Mesenchymal stem cell (in vitro differentiated cells and primary cell): ENCODE results near the gene MKLN1.

Experiments
- DNase-seq: peaks from one replicate; pipeline ENCODE4 v3.0.0-alpha.2; 2013
- H2AFZ ChIP-seq: one replicate; pipeline ENCODE4 v1.6.1; 2013; ENCODE audit warnings: low read depth, mild to moderate bottlenecking, control low read depth, inconsistent platforms, low read length, moderate library complexity
- H2AK5ac ChIP-seq: 2 replicates; pipeline ENCODE4 v1.6.1; 2013; ENCODE audit warnings: low read length, moderate library complexity, mild to moderate bottlenecking, inconsistent platforms; ENCODE audit not compliant: severe bottlenecking
- H2BK120ac ChIP-seq: one replicate; pipeline ENCODE4 v1.6.1; 2013; ENCODE audit warnings: low read depth, mild to moderate bottlenecking, inconsistent platforms, low read length, moderate library complexity
- H2BK12ac ChIP-seq, 2 experiments: one replicate each; pipeline ENCODE4 v1.6.1; 2013; ENCODE audit warnings: inconsistent platforms in 2 of 2, low read length in 2 of 2, mild to moderate bottlenecking in 2 of 2, moderate library complexity in 2 of 2, control low read depth in 1 of 2
- H2BK15ac ChIP-seq: one replicate; pipeline ENCODE4 v1.6.1; 2013; ENCODE audit warnings: mild to moderate bottlenecking, low read depth, inconsistent platforms; ENCODE audit not compliant: poor library complexity, severe bottlenecking
- H2BK5ac ChIP-seq: 2 replicates; pipeline ENCODE4 v1.6.1; 2013; ENCODE audit warnings: low read depth, mild to moderate bottlenecking, low read length, control low read depth, inconsistent platforms; ENCODE audit not compliant: poor library complexity, severe bottlenecking
- H3K14ac ChIP-seq, 2 experiments: one replicate each; pipeline ENCODE4 v1.6.1; 2013; ENCODE audit warnings: inconsistent platforms in 2 of 2, low read length in 2 of 2, control low read depth in 1 of 2, mild to moderate bottlenecking in 1 of 2, moderate library complexity in 1 of 2
- H3K18ac ChIP-seq, 2 experiments: one replicate each; pipeline ENCODE4 v1.6.1; 2013; ENCODE audit warnings: inconsistent platforms in 2 of 2, low read length in 2 of 2, control low read depth in 1 of 2, low read depth in 1 of 2, mild to moderate bottlenecking in 1 of 2
- H3K23ac ChIP-seq, 2 experiments: one replicate each; pipeline ENCODE4 v1.6.1; 2013; ENCODE audit warnings: inconsistent platforms in 2 of 2, low read length in 2 of 2, mild to moderate bottlenecking in 2 of 2, moderate library complexity in 2 of 2, control low read depth in 1 of 2
- H3K27ac ChIP-seq: 2 replicates; pipeline ENCODE4 v1.5.1; 2013; ENCODE audit warnings: mild to moderate bottlenecking, moderate library complexity, low read length, control low read depth, inconsistent platforms; ENCODE audit not compliant: poor library complexity, severe bottlenecking
- H3K27me3 ChIP-seq, 2 experiments: 2 replicates each; pipeline versions ENCODE4 v1.6.1 to v1.7.0; 2013; ENCODE audit warnings: low read length in 2 of 2, mild to moderate bottlenecking in 2 of 2, moderate library complexity in 2 of 2, control low read depth in 1 of 2, inconsistent platforms in 1 of 2; ENCODE audit not compliant: control insufficient read depth in 1 of 2, insufficient read depth in 1 of 2
- H3K36me3 ChIP-seq, 2 experiments: 2 replicates each; pipeline versions ENCODE4 v1.6.1 to v1.7.0; 2013; ENCODE audit warnings: low read length in 2 of 2, control low read depth in 1 of 2, inconsistent platforms in 1 of 2, low read depth in 1 of 2, mild to moderate bottlenecking in 1 of 2; ENCODE audit not compliant: insufficient read depth in 2 of 2, control insufficient read depth in 1 of 2
- H3K4ac ChIP-seq, 2 experiments: one replicate each; pipeline ENCODE4 v1.6.1; 2013; ENCODE audit warnings: inconsistent platforms in 2 of 2, low read length in 2 of 2, mild to moderate bottlenecking in 2 of 2, moderate library complexity in 2 of 2, control low read depth in 1 of 2, low read depth in 1 of 2
- H3K4me1 ChIP-seq: 2 replicates; pipeline ENCODE4 v1.6.1; 2013; ENCODE audit warnings: low read depth, low read length, control low read depth; ENCODE audit not compliant: control insufficient read depth, insufficient read depth
- H3K4me2 ChIP-seq: 2 replicates; pipeline ENCODE4 v1.6.1; 2013; ENCODE audit warnings: low read length, mild to moderate bottlenecking, inconsistent platforms; ENCODE audit not compliant: poor library complexity, severe bottlenecking
- H3K4me3 ChIP-seq, 2 experiments: 2 replicates each; pipeline versions ENCODE4 v1.5.1 to v1.7.0; 2013; ENCODE audit warnings: low read length in 2 of 2, mild to moderate bottlenecking in 2 of 2, control low read depth in 1 of 2, low read depth in 1 of 2; ENCODE audit not compliant: insufficient read depth in 1 of 2
- H3K79me1 ChIP-seq: replicated peaks from 2 replicates; pipeline ENCODE4 v1.6.1; 2013; ENCODE audit warnings: mild to moderate bottlenecking, control low read depth, low read length, inconsistent platforms; ENCODE audit not compliant: poor library complexity, severe bottlenecking
- H3K9ac ChIP-seq: 2 replicates; pipeline ENCODE4 v1.7.0; 2013; ENCODE audit warnings: mild to moderate bottlenecking, low read length, moderate library complexity
- H3K9me3 ChIP-seq: 2 replicates; pipeline ENCODE4 v1.7.0; 2013; ENCODE audit warnings: mild to moderate bottlenecking, low read length; ENCODE audit not compliant: control insufficient read depth
- H4K8ac ChIP-seq: one replicate; pipeline ENCODE4 v1.6.1; 2013; ENCODE audit warnings: inconsistent platforms, mild to moderate bottlenecking, low read length, moderate library complexity
- H4K91ac ChIP-seq: one replicate; pipeline ENCODE4 v1.6.1; 2013; ENCODE audit warnings: mild to moderate bottlenecking, low read length, inconsistent platforms
- WGBS: methylation state at CpG from one replicate; pipeline ENCODE4 v1.1.7; 2013; ENCODE audit warnings: mixed read lengths; 5-methylcytosine and 5-hydroxymethylcytosine counted together

Gene MKLN1

GRCh38 chr7:131443496-131443895, 115.8 kb downstream of the MKLN1 start:
- Histone ChIP-seq H3K36me3 (peaks cover 6 to 90% of the 10 kb centered on the region in 2 experiments), H2BK5ac (no peak overlapping the region), H3K23ac (no peak overlapping the region), H3K9me3 (peaks cover 15% of the 10 kb centered on the region), H3K27ac (no peak overlapping the region), H4K8ac (no peak overlapping the region), H3K4me3 (no peak overlapping the region), H3K4me1 (no peaks in the 10 kb centered on the region), H2AK5ac (no peak overlapping the region), H3K27me3 (no peaks in the 10 kb centered on the region), H3K18ac (no peak overlapping the region), H2AFZ (no peak overlapping the region), H3K79me1 (peaks cover 14% of the 10 kb centered on the region), H3K4ac (no peak overlapping the region), H2BK15ac (no peak overlapping the region), H2BK120ac (no peak overlapping the region), H3K14ac (no peak overlapping the region), H2BK12ac (no peak overlapping the region), H3K9ac (no peak overlapping the region), H3K4me2 (no peak overlapping the region), H4K91ac (no peak overlapping the region)
- WGBS, result 96% methylated on average over 5 of the region's 5 CpGs
- peak; percentile 20 for DNase-seq

- no peak for DNase-seq
- Histone ChIP-seq H3K4ac (no peak overlapping the region), H4K8ac (no peak overlapping the region), H2BK12ac (no peak overlapping the region), H3K4me1 (no peaks in the 10 kb centered on the region), H3K14ac (no peak overlapping the region), H3K27ac (no peak overlapping the region), H3K27me3 (no peaks in the 10 kb centered on the region), H4K91ac (no peak overlapping the region), H2BK5ac (no peak overlapping the region), H2AK5ac (no peak overlapping the region), H3K4me2 (no peak overlapping the region), H3K18ac (no peak overlapping the region), H3K23ac (no peak overlapping the region), H3K79me1 (peaks cover 14% of the 10 kb centered on the region), H2BK15ac (no peak overlapping the region), H3K36me3 (peaks cover 6 to 90% of the 10 kb centered on the region in 2 experiments), H2AFZ (no peak overlapping the region), H3K9me3 (peaks cover 15% of the 10 kb centered on the region), H2BK120ac (no peak overlapping the region), H3K9ac (no peak overlapping the region), H3K4me3 (no peak overlapping the region)
- no CpG with 5 or more reads among the region's 1 CpG for whole genome bisulfite sequencing
These were observed 117.0 kb downstream of the MKLN1 start for GRCh38 chr7:131444683-131445082.

- H4K91ac ChIP-seq, result no peak overlapping the region
- H2BK12ac ChIP-seq, result no peak overlapping the region
- no peaks in the 10 kb centered on the region for H3K27me3 ChIP-seq
- no peak overlapping the region for H2BK5ac ChIP-seq
- no peak overlapping the region for H2BK15ac ChIP-seq
- no peak overlapping the region for H2AFZ ChIP-seq
- WGBS, result 94% methylated on average over 2 of the region's 2 CpGs
- H2BK120ac ChIP-seq, result no peak overlapping the region
- H3K4me3 ChIP-seq, result no peak overlapping the region
- no peak overlapping the region for H3K4ac ChIP-seq
- DNase-seq, result no peak
- H3K14ac ChIP-seq, result no peak overlapping the region
- H3K23ac ChIP-seq, result no peak overlapping the region
- H2AK5ac ChIP-seq, result no peak overlapping the region
- H4K8ac ChIP-seq, result no peak overlapping the region
- no peaks in the 10 kb centered on the region for H3K9me3 ChIP-seq
- H3K4me1 ChIP-seq, result no peaks in the 10 kb centered on the region
- no peak overlapping the region for H3K4me2 ChIP-seq
- no peak overlapping the region for H3K27ac ChIP-seq
- H3K36me3 ChIP-seq, result peaks cover 3 to 73% of the 10 kb centered on the region in 2 experiments
- H3K18ac ChIP-seq, result no peak overlapping the region
- H3K79me1 ChIP-seq, result peaks cover 6% of the 10 kb centered on the region
- no peak overlapping the region for H3K9ac ChIP-seq
These were observed 121.8 kb downstream of the MKLN1 start for GRCh38 chr7:131449373-131449902.

- H2BK120ac ChIP-seq, result no peak overlapping the region
- no peak overlapping the region for H3K18ac ChIP-seq
- no peak overlapping the region for H3K4ac ChIP-seq
- no peak overlapping the region for H3K4me3 ChIP-seq
- H3K27ac ChIP-seq, result peak overlapping the region; percentile 96
- 100% methylated on average over 1 of the region's 1 CpG for WGBS
- H3K23ac ChIP-seq, result no peak overlapping the region
- peaks cover 3% of the 10 kb centered on the region for H3K79me1 ChIP-seq
- H3K9me3 ChIP-seq, result no peaks in the 10 kb centered on the region
- H2BK15ac ChIP-seq, result no peak overlapping the region
- no peak overlapping the region for H2AFZ ChIP-seq
- no peak for DNase-seq
- H2AK5ac ChIP-seq, result peak overlapping the region; percentile 70
- H2BK12ac ChIP-seq, result no peak overlapping the region
- H4K91ac ChIP-seq, result no peak overlapping the region
- H3K14ac ChIP-seq, result no peak overlapping the region
- H4K8ac ChIP-seq, result no peak overlapping the region
- H3K36me3 ChIP-seq, result peaks cover 0 to 57% of the 10 kb centered on the region in 2 experiments
- H3K9ac ChIP-seq, result no peak overlapping the region
- H3K4me1 ChIP-seq, result peaks cover 5% of the 10 kb centered on the region
- peak overlapping the region; percentile 62 for H2BK5ac ChIP-seq
- no peaks in the 10 kb centered on the region for H3K27me3 ChIP-seq
- H3K4me2 ChIP-seq, result no peak overlapping the region
These were observed 126.8 kb downstream of the MKLN1 start for GRCh38 chr7:131454498-131454897.
